ENCODE measurements around the gene TBCD. TPM values are rescaled to one million over a fixed set of nuclear protein-coding genes. Genes with fewer than 3 reads are reported as not detected.

Gene TBCD
- polyA plus RNA-seq, 2 donors: 54.4 to 62.8 TPM

DNA sequence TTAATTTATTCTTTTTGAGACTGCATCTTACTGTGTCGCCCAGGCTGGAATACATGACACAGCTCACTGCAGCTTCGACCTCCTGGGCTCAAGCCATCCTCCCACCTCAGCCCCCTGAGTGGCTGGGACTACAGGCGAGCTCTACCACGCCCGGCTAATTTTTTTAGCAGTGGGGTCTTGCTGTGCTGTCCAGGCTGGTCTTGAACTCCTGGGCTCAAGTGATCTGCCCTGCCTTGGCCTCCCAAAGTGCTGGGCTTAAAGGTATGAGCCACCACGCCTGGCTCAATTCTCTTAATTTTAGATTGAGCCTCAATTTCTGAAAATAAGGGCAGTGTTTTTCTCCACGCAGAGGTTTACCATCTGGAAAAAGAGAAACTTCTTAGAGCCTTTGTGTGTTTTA lies 46.9 kb downstream of the TBCD start:
- Histone ChIP-seq H3K4me3 (ENCODE audit: low read depth in 1 of 2, low read length in 2 of 2) (no peak overlapping the region), H3K36me3 (ENCODE audit: control insufficient read depth in 2 of 2, insufficient read depth in 2 of 2, low read length in 1 of 2) (peaks cover 0 to 18% of the 10 kb centered on the region in 2 donors), H3K27ac (ENCODE audit: low read depth in 2 of 2, low read length in 1 of 2) (no peak overlapping the region), H3K4me1 (ENCODE audit: control insufficient read depth in 2 of 2, insufficient read depth in 2 of 2, low read length in 1 of 2) (peaks cover 10 to 26% of the 10 kb centered on the region in 2 donors), H3K27me3 (ENCODE audit: control insufficient read depth in 1 of 2, insufficient read depth in 2 of 2, low read length in 2 of 2) (no peaks in the 10 kb centered on the region), H3K9me3 (ENCODE audit: control insufficient read depth in 2 of 2, insufficient read depth in 1 of 2, low read depth in 1 of 2, low read length in 1 of 2) (peaks cover 3 to 4% of the 10 kb centered on the region in 2 donors)
- 96 to 98% methylated on average over 7 of the region's 7 CpGs for WGBS, 2 donors

DNA sequence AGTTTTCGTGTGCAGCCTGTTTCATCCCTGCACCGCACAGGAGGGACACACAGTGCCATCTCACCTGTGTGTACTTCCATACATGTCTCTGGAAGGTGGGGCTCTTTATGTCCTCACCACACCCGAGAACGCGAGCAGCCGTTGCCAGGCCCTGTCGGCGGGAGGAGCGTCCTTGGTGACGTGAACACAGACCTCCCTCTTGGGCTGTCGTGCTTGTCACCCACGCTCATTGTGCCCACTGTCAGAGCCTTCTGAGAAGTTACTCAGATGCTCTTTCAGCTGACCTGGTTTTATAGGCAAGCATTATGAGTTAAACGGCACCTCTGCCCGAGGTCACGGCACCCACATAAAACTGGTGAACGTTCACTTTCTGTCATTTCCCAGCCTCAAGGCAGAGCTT lies 47.7 kb downstream of the TBCD start:
- no peaks in the 10 kb centered on the region for H3K27me3 ChIP-seq (ENCODE audit: control insufficient read depth in 1 of 2, insufficient read depth in 2 of 2, low read length in 2 of 2)
- peaks cover 3 to 4% of the 10 kb centered on the region in 2 donors for H3K9me3 ChIP-seq (ENCODE audit: control insufficient read depth in 2 of 2, insufficient read depth in 1 of 2, low read depth in 1 of 2, low read length in 1 of 2)
- H3K36me3 ChIP-seq (ENCODE audit: control insufficient read depth in 2 of 2, insufficient read depth in 2 of 2, low read length in 1 of 2): peaks cover 0 to 18% of the 10 kb centered on the region in 2 donors
- H3K27ac ChIP-seq (ENCODE audit: low read depth in 2 of 2, low read length in 1 of 2): no peak overlapping the region
- 90 to 95% methylated on average over 16 of the region's 16 CpGs for WGBS, 2 donors
- no peak overlapping the region for H3K4me3 ChIP-seq (ENCODE audit: low read depth in 1 of 2, low read length in 2 of 2)
- peaks cover 8 to 19% of the 10 kb centered on the region in 2 donors for H3K4me1 ChIP-seq (ENCODE audit: control insufficient read depth in 2 of 2, insufficient read depth in 2 of 2, low read length in 1 of 2)

DNA sequence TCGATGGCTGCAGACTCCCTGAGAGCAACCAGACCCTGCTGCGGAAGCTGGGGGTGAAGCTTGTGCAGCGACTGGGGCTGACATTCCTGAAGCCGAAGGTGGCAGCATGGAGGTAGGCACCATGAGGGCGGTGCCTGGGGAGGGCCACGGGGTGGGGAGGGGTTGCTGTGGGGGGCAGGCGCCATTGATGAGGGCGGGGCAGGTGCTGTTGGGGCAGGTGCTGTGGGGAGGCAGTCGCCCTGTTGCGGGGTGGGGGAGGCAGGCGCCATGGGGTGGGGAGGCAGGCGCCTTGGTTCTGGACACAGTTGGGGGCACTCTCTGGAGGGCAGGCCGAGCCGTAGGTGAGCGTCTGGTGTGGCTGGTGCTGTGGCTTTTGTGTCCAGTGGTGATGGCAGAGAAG lies 49.0 kb downstream of the TBCD start:
- no peak overlapping the region for H3K4me3 ChIP-seq (ENCODE audit: low read depth in 1 of 2, low read length in 2 of 2)
- H3K9me3 ChIP-seq (ENCODE audit: control insufficient read depth in 2 of 2, insufficient read depth in 1 of 2, low read depth in 1 of 2, low read length in 1 of 2): peaks cover 3 to 4% of the 10 kb centered on the region in 2 donors
- 96 to 100% methylated on average over 15 of the region's 15 CpGs for WGBS, 2 donors
- peaks cover 3 to 7% of the 10 kb centered on the region in 2 donors for H3K4me1 ChIP-seq (ENCODE audit: control insufficient read depth in 2 of 2, insufficient read depth in 2 of 2, low read length in 1 of 2)
- no peaks in the 10 kb centered on the region for H3K27me3 ChIP-seq (ENCODE audit: control insufficient read depth in 1 of 2, insufficient read depth in 2 of 2, low read length in 2 of 2)
- peaks cover 0 to 20% of the 10 kb centered on the region in 2 donors for H3K36me3 ChIP-seq (ENCODE audit: control insufficient read depth in 2 of 2, insufficient read depth in 2 of 2, low read length in 1 of 2)
- H3K27ac ChIP-seq (ENCODE audit: low read depth in 2 of 2, low read length in 1 of 2): no peak overlapping the region

DNA sequence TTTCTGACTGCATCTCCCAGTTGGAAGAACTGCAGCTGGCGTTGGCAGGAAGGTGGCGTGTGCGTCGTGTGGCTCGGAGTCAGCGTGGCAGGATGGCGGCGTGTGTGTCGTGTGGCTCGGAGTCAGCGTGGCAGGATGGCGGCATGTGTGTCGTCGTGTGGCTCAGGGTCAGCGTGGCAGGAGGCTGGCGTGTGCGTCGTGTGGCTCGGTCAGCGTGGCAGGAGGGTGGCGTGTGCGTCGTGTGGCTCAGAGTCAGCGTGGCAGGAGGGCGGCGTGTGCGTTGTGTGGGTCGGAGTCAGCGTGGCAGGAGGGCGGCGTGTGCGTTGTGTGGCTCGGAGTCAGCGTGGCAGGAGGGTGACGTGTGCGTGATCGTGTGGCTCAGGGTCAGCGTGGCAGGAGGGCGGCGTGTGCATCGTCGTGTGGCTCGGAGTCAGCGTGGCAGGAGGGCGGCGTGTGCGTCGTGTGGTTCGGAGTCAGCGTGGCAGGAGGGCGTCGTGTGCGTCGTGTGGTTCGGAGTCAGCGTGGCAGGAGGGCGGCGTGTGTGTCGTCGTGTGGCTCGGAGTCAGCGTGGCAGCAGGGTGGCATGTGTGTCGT lies 49.6 kb downstream of the TBCD start:
- Histone ChIP-seq H3K4me3 (ENCODE audit: low read depth in 1 of 2, low read length in 2 of 2) (no peak overlapping the region), H3K27ac (ENCODE audit: low read depth in 2 of 2, low read length in 1 of 2) (no peak overlapping the region), H3K27me3 (ENCODE audit: control insufficient read depth in 1 of 2, insufficient read depth in 2 of 2, low read length in 2 of 2) (no peaks in the 10 kb centered on the region), H3K9me3 (ENCODE audit: control insufficient read depth in 2 of 2, insufficient read depth in 1 of 2, low read depth in 1 of 2, low read length in 1 of 2) (peaks cover 3 to 4% of the 10 kb centered on the region in 2 donors), H3K36me3 (ENCODE audit: control insufficient read depth in 2 of 2, insufficient read depth in 2 of 2, low read length in 1 of 2) (peaks cover 0 to 23% of the 10 kb centered on the region in 2 donors), H3K4me1 (ENCODE audit: control insufficient read depth in 2 of 2, insufficient read depth in 2 of 2, low read length in 1 of 2) (peaks cover 3 to 6% of the 10 kb centered on the region in 2 donors)
- WGBS, 2 donors: 96% methylated on average over 63 of the region's 63 CpGs

DNA sequence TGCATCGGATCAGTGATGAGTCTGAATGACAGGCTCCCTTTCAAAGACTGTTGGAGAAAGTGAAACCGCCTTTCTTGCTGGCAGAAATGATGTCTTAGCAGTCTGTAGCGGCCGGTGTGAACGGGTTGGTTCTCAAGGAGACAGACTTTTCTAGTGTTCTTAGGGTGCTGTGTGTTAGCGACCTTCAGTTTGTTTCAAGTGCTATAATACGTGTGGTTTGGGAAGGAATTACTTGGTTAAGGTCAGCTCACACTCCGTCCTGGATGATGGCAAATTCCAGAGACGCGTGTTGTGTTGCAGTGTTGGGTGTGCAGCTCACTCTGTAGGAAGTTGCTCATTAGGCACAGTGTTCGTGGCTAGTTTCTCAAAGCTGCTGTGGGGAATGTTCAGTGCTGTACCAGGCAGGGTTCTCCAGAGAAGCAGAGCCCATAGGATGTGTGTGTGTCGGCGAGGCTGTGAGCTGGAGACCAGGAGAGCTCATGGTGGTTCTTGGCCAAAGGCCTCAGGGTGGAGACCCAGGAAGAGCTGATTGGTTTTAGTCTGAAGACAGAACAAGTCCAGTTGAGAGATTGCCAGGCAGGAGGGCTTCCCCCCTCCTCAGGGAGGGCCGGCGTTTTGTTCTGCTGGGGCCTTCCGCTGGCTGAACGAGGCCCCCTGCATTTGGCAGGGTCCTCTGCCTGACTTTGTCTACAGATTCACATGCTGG lies 50.4 kb downstream of the TBCD start:
- 88 to 92% methylated on average over 17 of the region's 17 CpGs for WGBS, 2 donors
- Histone ChIP-seq H3K27ac (ENCODE audit: low read depth in 2 of 2, low read length in 1 of 2) (peak overlapping the region in 1 of 2 donors; percentile 21), H3K4me1 (ENCODE audit: control insufficient read depth in 2 of 2, insufficient read depth in 2 of 2, low read length in 1 of 2) (peaks cover 3 to 6% of the 10 kb centered on the region in 2 donors), H3K36me3 (ENCODE audit: control insufficient read depth in 2 of 2, insufficient read depth in 2 of 2, low read length in 1 of 2) (peaks cover 0 to 25% of the 10 kb centered on the region in 2 donors), H3K27me3 (ENCODE audit: control insufficient read depth in 1 of 2, insufficient read depth in 2 of 2, low read length in 2 of 2) (no peaks in the 10 kb centered on the region), H3K9me3 (ENCODE audit: control insufficient read depth in 2 of 2, insufficient read depth in 1 of 2, low read depth in 1 of 2, low read length in 1 of 2) (peaks cover 3 to 4% of the 10 kb centered on the region in 2 donors), H3K4me3 (ENCODE audit: low read depth in 1 of 2, low read length in 2 of 2) (no peak overlapping the region)

DNA sequence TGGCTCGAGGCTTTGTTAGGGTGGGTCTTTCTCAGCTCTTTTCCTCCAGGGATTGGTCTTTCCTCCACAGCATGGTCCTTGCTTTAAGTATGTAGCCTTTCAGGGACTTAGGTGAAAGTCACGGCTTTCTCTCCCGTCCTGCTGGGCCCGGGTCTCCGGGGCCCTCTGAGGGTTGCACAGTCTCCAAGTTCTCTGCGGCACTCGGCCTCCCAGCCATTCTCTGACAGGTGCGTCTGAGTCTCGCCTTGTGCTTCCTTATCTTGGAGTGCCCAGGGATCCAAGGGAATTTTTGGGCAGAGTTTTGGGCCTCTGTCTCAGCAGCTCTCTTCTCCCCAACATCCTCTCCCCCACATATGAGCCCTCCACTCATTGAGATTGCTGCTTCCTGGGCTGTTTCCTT lies 51.3 kb downstream of the TBCD start:
- no peak overlapping the region for H3K27ac ChIP-seq (ENCODE audit: low read depth in 2 of 2, low read length in 1 of 2)
- H3K36me3 ChIP-seq (ENCODE audit: control insufficient read depth in 2 of 2, insufficient read depth in 2 of 2, low read length in 1 of 2): peaks cover 0 to 33% of the 10 kb centered on the region in 2 donors
- peaks cover 3 to 4% of the 10 kb centered on the region in 2 donors for H3K9me3 ChIP-seq (ENCODE audit: control insufficient read depth in 2 of 2, insufficient read depth in 1 of 2, low read depth in 1 of 2, low read length in 1 of 2)
- peaks cover 3 to 6% of the 10 kb centered on the region in 2 donors for H3K4me1 ChIP-seq (ENCODE audit: control insufficient read depth in 2 of 2, insufficient read depth in 2 of 2, low read length in 1 of 2)
- 89 to 91% methylated on average over 9 of the region's 9 CpGs for WGBS, 2 donors
- H3K4me3 ChIP-seq (ENCODE audit: low read depth in 1 of 2, low read length in 2 of 2): no peak overlapping the region
- no peaks in the 10 kb centered on the region for H3K27me3 ChIP-seq (ENCODE audit: control insufficient read depth in 1 of 2, insufficient read depth in 2 of 2, low read length in 2 of 2)

DNA sequence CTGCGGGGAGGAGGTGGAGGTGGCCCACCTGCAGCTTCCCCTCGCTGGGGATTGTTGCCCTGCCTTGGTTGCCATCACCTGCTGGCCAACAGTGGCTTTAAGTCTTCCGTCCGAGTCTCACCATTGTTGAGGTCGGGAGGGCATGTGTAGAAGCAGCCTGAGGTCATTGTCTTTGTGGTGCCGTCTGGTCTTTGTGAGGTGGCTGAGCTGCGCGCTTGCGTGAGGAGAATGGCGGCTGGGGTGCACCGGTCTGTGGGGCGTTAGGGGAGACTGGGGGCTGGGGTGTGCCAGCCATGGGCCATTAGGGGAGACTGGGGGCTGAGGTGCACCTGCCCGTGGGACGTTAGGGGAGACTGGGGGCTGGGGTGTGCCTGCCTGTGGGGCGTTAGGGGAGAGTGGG lies 51.7 kb downstream of the TBCD start:
- H3K27me3 ChIP-seq (ENCODE audit: control insufficient read depth in 1 of 2, insufficient read depth in 2 of 2, low read length in 2 of 2): no peaks in the 10 kb centered on the region
- H3K9me3 ChIP-seq (ENCODE audit: control insufficient read depth in 2 of 2, insufficient read depth in 1 of 2, low read depth in 1 of 2, low read length in 1 of 2): peaks cover 3 to 4% of the 10 kb centered on the region in 2 donors
- no peak overlapping the region for H3K27ac ChIP-seq (ENCODE audit: low read depth in 2 of 2, low read length in 1 of 2)
- H3K4me1 ChIP-seq (ENCODE audit: control insufficient read depth in 2 of 2, insufficient read depth in 2 of 2, low read length in 1 of 2): peaks cover 3 to 6% of the 10 kb centered on the region in 2 donors
- H3K4me3 ChIP-seq (ENCODE audit: low read depth in 1 of 2, low read length in 2 of 2): no peak overlapping the region
- H3K36me3 ChIP-seq (ENCODE audit: control insufficient read depth in 2 of 2, insufficient read depth in 2 of 2, low read length in 1 of 2): peaks cover 0 to 33% of the 10 kb centered on the region in 2 donors
- WGBS, 2 donors: 95% methylated on average over 15 of the region's 15 CpGs

DNA sequence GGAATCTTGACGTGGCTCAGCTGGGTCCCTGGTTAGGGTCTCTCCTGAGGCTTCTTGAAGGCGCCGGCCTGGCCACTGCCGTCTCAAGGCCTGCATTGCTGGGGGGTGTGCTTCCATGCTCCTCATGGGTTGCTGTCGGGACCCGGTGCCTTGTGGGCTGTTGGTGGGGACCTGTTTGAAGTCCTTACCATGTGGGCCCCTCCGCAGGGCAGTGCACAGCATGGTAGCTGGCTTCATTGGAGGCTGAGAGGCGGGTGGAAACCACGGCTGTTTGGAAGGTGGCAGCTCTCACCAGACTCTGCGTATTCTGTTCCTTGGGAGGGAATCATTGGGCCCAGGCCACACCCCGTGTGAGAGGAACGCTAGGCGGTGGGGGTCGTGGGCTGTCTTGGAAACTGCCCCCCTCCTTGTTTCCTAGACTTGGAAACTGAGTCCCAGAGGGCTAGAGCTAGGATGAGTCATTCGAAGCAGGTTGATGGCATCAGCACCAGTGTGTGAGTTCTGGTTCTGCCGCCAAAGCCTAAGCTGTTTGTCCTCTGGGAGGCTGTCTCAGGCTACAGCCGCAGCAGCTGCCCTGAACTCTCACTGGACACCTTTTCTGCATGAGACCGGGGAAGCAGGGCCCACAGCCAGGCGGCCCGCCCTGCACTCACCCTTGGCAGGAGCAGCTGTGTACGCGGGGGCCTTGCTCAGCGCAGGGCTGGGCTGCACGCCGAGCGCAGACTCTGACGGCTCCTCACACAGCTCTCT lies 52.8 kb downstream of the TBCD start:
- Histone ChIP-seq H3K27me3 (ENCODE audit: control insufficient read depth in 1 of 2, insufficient read depth in 2 of 2, low read length in 2 of 2) (no peaks in the 10 kb centered on the region), H3K4me3 (ENCODE audit: low read depth in 1 of 2, low read length in 2 of 2) (no peak overlapping the region)
- 75 to 76% methylated on average over 27 of the region's 27 CpGs for WGBS, 2 donors

DNA sequence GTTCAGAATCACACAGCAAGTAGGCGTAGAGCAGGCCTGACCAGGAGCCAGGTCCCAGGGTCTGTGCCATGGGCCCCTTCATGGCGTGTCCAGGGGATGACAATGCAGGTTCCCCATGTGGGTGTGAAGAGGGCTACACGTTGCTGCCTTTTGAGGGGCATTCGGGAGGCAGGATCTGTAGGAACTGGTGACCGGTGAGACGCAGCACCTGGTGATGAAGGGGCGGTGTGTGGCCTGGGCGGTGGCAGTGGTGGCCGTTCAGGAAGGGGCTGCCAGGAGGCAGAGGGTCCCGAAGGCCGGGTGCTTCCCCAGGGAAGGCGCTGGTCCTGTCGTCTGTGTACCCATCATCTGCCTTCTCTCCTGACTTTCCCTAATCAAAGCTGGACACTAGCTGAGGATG lies 53.4 kb downstream of the TBCD start:
- H3K9me3 ChIP-seq (ENCODE audit: control insufficient read depth in 2 of 2, insufficient read depth in 1 of 2, low read depth in 1 of 2, low read length in 1 of 2): peaks cover 3 to 4% of the 10 kb centered on the region in 2 donors
- H3K27ac ChIP-seq (ENCODE audit: low read depth in 2 of 2, low read length in 1 of 2): peak overlapping the region; percentile 45 to 63
- H3K4me3 ChIP-seq (ENCODE audit: low read depth in 1 of 2, low read length in 2 of 2): no peak overlapping the region
- peaks cover 0 to 34% of the 10 kb centered on the region in 2 donors for H3K36me3 ChIP-seq (ENCODE audit: control insufficient read depth in 2 of 2, insufficient read depth in 2 of 2, low read length in 1 of 2)
- peaks cover 3 to 6% of the 10 kb centered on the region in 2 donors for H3K4me1 ChIP-seq (ENCODE audit: control insufficient read depth in 2 of 2, insufficient read depth in 2 of 2, low read length in 1 of 2)
- 85% methylated on average over 13 of the region's 13 CpGs for WGBS, 2 donors
- H3K27me3 ChIP-seq (ENCODE audit: control insufficient read depth in 1 of 2, insufficient read depth in 2 of 2, low read length in 2 of 2): no peaks in the 10 kb centered on the region

More for the DNA sequence above, 52.8 kb downstream of the TBCD start:
- Histone ChIP-seq H3K36me3 (ENCODE audit: control insufficient read depth in 2 of 2, insufficient read depth in 2 of 2, low read length in 1 of 2) (peaks cover 0 to 37% of the 10 kb centered on the region in 2 donors), H3K4me1 (ENCODE audit: control insufficient read depth in 2 of 2, insufficient read depth in 2 of 2, low read length in 1 of 2) (peaks cover 3 to 6% of the 10 kb centered on the region in 2 donors), H3K9me3 (ENCODE audit: control insufficient read depth in 2 of 2, insufficient read depth in 1 of 2, low read depth in 1 of 2, low read length in 1 of 2) (peaks cover 3 to 4% of the 10 kb centered on the region in 2 donors), H3K27ac (ENCODE audit: low read depth in 2 of 2, low read length in 1 of 2) (peak overlapping the region; percentile 45 to 63)

All from esophagus (tissue), 2 donors.